Parathyroid adenoma (tissue), 2 donors: Measurements from ENCODE around the gene CD8B2.

ENCODE experiments used
- H2AFZ ChIP-seq: fragments of 300-600 bp; sonication (generic); one replicate; pipeline ENCODE4 v1.7.0; 2017; ENCODE audit warnings: antibody characterized with exemption, mild to moderate bottlenecking
- H3K27ac ChIP-seq: fragments of 300-600 bp; sonication (generic); one replicate; pipeline ENCODE4 v1.7.0; 2017
- H3K27me3 ChIP-seq: fragments of 300-600 bp; sonication (generic); one replicate; pipeline ENCODE4 v1.7.0; 2017; ENCODE audit warnings: low read length; ENCODE audit not compliant: control insufficient read depth, insufficient read depth
- H3K36me3 ChIP-seq: fragments of 300-600 bp; sonication (generic); one replicate; pipeline ENCODE4 v1.7.0; 2017; ENCODE audit warnings: low read length; ENCODE audit not compliant: control insufficient read depth, insufficient read depth
- H3K4me1 ChIP-seq: fragments of 300-600 bp; sonication (generic); one replicate; pipeline ENCODE4 v1.7.0; 2017; ENCODE audit warnings: control low read depth
- H3K4me2 ChIP-seq: fragments of 300-600 bp; sonication (generic); one replicate; pipeline ENCODE4 v1.7.0; 2017; ENCODE audit warnings: low read length
- H3K4me3 ChIP-seq: fragments of 300-600 bp; sonication (generic); one replicate; pipeline ENCODE4 v1.7.0; 2017; ENCODE audit warnings: low read depth, low read length
- H3K79me2 ChIP-seq: fragments of 300-600 bp; sonication (generic); one replicate; pipeline ENCODE4 v1.7.0; 2017; ENCODE audit warnings: control low read depth
- H3K9ac ChIP-seq: fragments of 300-600 bp; sonication (generic); one replicate; pipeline ENCODE4 v1.7.0; 2017; ENCODE audit warnings: mild to moderate bottlenecking
- H3K9me3 ChIP-seq: fragments of 300-600 bp; sonication (generic); one replicate; pipeline ENCODE4 v1.7.0; 2017; ENCODE audit warnings: low read length; ENCODE audit not compliant: control insufficient read depth
- TF ChIP-seq, protein P1 (sequence below): fragments of 300-600 bp; sonication (generic); IDR thresholded peaks from one replicate; pipeline ENCODE4 v1.7.0; 2017; ENCODE audit warnings: antibody characterized with exemption, mild to moderate bottlenecking
- donor health status: primary hyperparathyroidism.

CD8B2 gene

GRCh38 chr2:106532236-106532635 lies 45.1 kb downstream of the CD8B2 start:
- TF ChIP-seq, protein P1, sequence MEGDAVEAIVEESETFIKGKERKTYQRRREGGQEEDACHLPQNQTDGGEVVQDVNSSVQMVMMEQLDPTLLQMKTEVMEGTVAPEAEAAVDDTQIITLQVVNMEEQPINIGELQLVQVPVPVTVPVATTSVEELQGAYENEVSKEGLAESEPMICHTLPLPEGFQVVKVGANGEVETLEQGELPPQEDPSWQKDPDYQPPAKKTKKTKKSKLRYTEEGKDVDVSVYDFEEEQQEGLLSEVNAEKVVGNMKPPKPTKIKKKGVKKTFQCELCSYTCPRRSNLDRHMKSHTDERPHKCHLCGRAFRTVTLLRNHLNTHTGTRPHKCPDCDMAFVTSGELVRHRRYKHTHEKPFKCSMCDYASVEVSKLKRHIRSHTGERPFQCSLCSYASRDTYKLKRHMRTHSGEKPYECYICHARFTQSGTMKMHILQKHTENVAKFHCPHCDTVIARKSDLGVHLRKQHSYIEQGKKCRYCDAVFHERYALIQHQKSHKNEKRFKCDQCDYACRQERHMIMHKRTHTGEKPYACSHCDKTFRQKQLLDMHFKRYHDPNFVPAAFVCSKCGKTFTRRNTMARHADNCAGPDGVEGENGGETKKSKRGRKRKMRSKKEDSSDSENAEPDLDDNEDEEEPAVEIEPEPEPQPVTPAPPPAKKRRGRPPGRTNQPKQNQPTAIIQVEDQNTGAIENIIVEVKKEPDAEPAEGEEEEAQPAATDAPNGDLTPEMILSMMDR, result no peak
- Histone ChIP-seq H3K4me3 (no peak overlapping the region), H3K27me3 (no peaks in the 10 kb centered on the region), H3K4me2 (no peak overlapping the region), H3K4me1 (no peaks in the 10 kb centered on the region), H3K27ac (no peak overlapping the region), H3K9me3 (no peaks in the 10 kb centered on the region), H2AFZ (no peak overlapping the region), H3K36me3 (no peaks in the 10 kb centered on the region), H3K9ac (no peak overlapping the region), H3K79me2 (no peaks in the 10 kb centered on the region)

DNA sequence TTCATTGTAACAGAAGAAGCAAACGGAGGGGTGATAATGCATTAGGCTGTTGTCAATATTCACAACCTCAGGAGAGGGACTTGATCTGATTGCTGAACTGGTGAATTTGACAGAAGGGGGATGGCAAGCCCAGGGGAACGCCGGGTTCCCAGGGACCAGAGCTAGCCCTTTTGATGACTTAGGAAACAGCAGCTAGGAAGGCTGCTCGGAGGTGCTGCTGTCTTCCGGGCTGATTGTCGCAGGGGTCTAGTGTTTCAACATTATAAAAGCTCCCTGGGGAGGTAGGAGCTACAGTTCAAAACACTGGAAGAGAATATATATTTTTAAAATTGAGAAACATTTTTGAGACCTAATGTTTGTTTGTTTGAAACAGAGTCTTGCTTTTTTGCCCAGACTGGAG lies 47.3 kb downstream of the CD8B2 start:
- Histone ChIP-seq H3K27ac (no peak overlapping the region), H3K36me3 (no peaks in the 10 kb centered on the region), H3K4me2 (no peak overlapping the region), H3K79me2 (no peaks in the 10 kb centered on the region), H3K9ac (no peak overlapping the region), H3K27me3 (no peaks in the 10 kb centered on the region), H3K4me1 (no peaks in the 10 kb centered on the region), H3K9me3 (no peaks in the 10 kb centered on the region), H3K4me3 (no peak overlapping the region), H2AFZ (no peak overlapping the region)
- TF ChIP-seq, protein P1, result no peak

DNA sequence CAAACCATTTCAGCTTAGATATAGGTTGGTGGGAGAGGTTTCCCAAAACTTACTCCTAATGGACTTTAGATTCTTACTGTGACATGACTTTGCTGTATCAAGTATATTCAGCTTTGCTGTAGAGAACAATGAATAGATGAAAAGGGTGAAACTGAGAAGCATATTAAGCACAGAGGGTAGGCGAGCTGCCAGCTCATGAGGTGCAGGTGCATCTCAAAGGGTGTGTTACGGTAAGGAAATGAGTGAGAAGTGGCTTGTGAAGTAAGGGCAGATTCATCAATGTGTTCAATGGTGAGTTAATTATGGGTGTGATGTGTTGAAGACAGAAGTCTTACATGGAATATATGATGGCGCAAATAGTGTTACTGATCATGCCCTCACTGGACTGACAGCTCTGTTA lies 49.3 kb downstream of the CD8B2 start:
- Histone ChIP-seq H2AFZ (no peak overlapping the region), H3K79me2 (no peaks in the 10 kb centered on the region), H3K36me3 (no peaks in the 10 kb centered on the region), H3K9me3 (no peaks in the 10 kb centered on the region), H3K4me1 (no peaks in the 10 kb centered on the region), H3K27ac (no peak overlapping the region), H3K27me3 (no peaks in the 10 kb centered on the region), H3K9ac (no peak overlapping the region), H3K4me2 (no peak overlapping the region), H3K4me3 (no peak overlapping the region)
- TF ChIP-seq, protein P1, result no peak

- Histone ChIP-seq H3K4me3 (no peak overlapping the region), H3K9me3 (no peaks in the 10 kb centered on the region), H2AFZ (no peak overlapping the region), H3K4me2 (no peak overlapping the region), H3K36me3 (no peaks in the 10 kb centered on the region), H3K4me1 (no peaks in the 10 kb centered on the region), H3K9ac (no peak overlapping the region), H3K27ac (no peak overlapping the region), H3K79me2 (no peaks in the 10 kb centered on the region), H3K27me3 (no peaks in the 10 kb centered on the region)
- TF ChIP-seq, protein P1, result no peak
These were observed 49.9 kb downstream of the CD8B2 start for GRCh38 chr2:106537047-106537446.

DNA sequence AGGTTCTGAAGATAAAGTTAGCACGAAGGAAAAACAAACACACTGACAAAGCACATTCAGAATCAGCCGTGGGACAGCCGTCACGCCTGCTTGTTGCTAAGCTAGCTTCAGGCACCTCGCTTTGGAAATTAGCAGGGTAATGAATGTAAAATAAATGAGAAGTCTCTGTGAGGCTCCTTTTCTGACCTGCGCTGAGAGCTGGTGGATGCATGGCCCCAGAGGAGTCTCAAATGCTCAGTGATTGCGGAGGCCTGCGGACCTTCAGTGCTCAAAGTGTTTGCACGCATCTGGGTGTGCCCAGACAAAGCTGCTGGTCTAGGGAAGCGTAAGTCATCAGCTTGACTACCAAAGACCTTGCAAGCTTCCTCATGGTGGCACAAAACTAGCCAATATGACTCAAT lies 50.6 kb downstream of the CD8B2 start:
- Histone ChIP-seq H3K79me2 (no peaks in the 10 kb centered on the region), H3K27me3 (no peaks in the 10 kb centered on the region), H3K9me3 (no peaks in the 10 kb centered on the region), H3K4me3 (no peak overlapping the region), H2AFZ (no peak overlapping the region), H3K36me3 (no peaks in the 10 kb centered on the region), H3K27ac (no peak overlapping the region), H3K4me1 (no peaks in the 10 kb centered on the region), H3K9ac (no peak overlapping the region), H3K4me2 (no peak overlapping the region)
- TF ChIP-seq, protein P1, result no peak
